GM19238 (cell line): ENCODE data around the gene SERINC3.

ENCODE experiments used
- DNase-seq: peaks from one replicate; pipeline ENCODE4 v3.0.0; 2011; ENCODE audit warnings: low spot score; ENCODE audit not compliant: insufficient read length

The SERINC3 gene

GRCh38 chr20:44467289-44467883 is 54.5 kb downstream of the SERINC3 start:
- no peak for DNase-seq

DNA sequence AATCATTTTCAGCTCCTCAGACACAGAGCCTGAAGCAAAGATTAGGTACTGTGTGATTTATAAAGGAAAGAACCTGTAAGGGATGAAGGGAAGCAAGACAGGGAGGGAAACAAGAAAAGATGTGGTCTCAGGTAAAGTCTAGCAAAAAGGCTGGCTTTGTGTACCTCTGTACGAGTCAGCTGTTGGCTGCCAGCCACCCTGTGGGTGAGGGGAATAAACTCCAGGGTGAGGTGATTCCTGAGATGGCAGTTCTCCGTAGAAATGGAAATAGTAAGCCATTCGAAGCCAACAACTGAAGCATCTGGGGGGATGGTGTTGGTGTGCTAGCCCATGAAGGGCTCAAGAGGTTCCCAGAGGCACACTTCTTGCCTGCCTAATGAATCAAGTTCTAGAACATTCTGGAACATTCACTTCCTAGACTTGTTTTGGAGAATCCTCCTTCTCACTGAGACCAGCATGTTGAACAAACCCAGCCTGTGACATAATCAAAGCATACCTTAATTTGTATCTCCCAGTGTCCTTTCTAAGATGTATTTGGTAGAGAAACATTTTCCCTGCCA is 56.8 kb downstream of the SERINC3 start:
- no peak for DNase-seq

DNA sequence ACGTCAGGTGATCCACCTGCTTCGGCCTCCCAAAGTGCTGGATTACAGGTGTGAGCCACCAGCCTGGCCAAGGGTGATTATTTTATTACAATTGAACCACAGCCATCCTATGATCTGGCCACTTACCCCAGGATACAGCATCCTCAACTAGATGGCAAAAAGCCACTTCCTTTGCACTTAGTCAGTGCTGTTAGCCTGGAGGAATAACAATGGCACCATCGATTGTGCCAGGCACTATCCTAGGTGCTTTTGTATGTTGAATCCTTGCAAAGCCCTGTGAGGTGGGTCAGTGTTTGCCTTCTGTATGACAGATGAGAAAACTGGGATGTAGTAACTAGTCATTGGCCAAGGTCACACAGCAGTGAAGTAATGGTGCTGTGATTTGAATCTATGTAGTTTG is 57.4 kb downstream of the SERINC3 start:
- no peak for DNase-seq

- no peak for DNase-seq
Observed at GRCh38 chr20:44463466-44463865, 58.4 kb downstream of the SERINC3 start.

- DNase-seq = no peak
Observed at GRCh38 chr20:44461803-44462174, 60.1 kb downstream of the SERINC3 start.

GRCh38 chr20:44461142-44461802 is 60.6 kb downstream of the SERINC3 start:
- DNase-seq = no peak

DNA sequence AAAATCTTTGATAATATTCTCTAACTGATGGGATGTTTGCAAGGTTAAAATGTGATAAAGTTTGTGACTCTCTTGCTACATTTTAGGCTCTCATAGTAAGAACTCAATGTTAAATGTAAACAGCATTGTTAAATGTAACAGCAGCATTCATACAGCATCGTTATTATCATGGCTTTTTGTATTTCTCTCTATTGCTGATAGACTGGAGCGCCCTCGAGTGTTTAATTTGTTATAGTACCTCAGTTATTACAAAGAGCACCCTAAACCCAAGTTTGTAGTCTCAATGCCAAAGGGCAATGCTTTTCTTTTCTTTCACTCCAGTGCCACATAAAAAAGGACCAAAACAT is 61.1 kb downstream of the SERINC3 start:
- DNase-seq = no peak

GRCh38 chr20:44459271-44459670 is 62.6 kb downstream of the SERINC3 start:
- DNase-seq = no peak

GRCh38 chr20:44457016-44457415 is 64.9 kb downstream of the SERINC3 start:
- no peak for DNase-seq

DNA sequence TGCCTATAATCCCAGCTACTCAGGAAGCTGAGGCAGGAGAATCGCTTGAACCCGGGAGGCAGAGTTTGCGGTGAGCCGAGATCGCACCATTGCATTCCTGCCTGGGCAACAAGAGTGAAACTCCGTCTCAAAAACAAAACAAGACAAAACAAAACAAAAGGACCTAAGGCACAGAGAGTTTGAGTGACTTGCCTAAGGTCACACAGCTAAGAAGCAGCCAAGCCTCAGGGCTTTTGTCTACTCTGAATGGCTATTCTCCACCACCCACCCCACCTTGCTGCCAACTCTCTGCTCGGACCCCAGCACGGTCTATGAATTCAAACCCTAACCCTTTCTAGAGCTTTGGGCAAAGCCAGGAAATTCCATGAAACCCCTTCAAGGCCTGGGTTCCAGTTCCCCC is 65.3 kb downstream of the SERINC3 start:
- no peak for DNase-seq

- DNase-seq = no peak
Observed at GRCh38 chr20:44455126-44455525, 66.7 kb downstream of the SERINC3 start.

- no peak for DNase-seq
Observed at GRCh38 chr20:44454306-44454963, 67.4 kb downstream of the SERINC3 start.

GRCh38 chr20:44450903-44451450 is 70.9 kb downstream of the SERINC3 start:
- no peak for DNase-seq

DNA sequence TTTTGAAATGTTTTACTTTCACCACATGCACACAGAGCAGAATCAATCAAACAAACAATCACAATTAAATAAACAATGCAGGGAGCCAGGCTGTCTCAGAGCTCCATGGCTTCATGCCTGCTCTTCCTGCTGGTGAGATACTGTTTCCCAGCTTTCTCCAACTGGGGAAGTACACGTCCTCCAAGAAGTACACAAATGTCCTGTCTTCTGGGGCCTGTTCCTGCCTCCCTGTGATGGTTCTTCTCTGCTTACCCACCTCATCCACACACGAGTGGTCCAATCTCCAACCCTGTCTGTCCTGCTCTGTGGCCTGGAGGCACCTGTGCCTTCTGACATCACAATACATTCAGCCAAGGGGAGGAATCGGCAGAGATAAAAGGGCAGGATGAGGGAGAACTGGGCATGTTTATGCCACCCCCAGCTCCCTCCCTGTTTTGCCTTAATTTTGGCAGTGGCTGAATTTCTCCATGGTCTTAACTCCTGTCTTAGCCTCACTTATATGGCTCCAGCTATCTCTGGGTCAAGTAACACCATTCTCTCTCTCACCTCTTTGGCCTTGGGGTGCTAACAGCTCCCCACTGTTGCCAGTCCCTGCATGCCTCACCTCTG is 71.5 kb downstream of the SERINC3 start:
- DNase-seq = no peak

DNA sequence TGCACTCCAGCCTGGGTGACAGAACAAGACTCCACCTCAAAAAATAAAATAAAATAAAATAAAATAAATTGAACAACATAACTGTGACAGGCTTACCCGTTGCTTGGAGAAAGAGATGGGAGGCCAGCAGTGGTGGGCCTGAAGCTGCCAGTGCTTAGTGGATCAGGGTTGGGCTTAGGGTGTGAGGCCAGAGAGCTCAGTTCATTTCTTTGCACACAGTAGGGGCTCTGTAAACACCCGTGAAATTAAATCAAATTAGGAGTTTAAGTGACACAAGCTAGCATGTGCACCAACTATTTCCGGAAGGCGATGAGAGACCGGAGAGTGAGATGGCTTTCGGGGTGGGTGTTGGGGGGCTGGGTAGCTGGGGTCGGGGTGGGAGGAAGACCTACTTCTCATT is 72.0 kb downstream of the SERINC3 start:
- no peak for DNase-seq

GRCh38 chr20:44448753-44449546 is 72.9 kb downstream of the SERINC3 start:
- peak; percentile 13 for DNase-seq

DNA sequence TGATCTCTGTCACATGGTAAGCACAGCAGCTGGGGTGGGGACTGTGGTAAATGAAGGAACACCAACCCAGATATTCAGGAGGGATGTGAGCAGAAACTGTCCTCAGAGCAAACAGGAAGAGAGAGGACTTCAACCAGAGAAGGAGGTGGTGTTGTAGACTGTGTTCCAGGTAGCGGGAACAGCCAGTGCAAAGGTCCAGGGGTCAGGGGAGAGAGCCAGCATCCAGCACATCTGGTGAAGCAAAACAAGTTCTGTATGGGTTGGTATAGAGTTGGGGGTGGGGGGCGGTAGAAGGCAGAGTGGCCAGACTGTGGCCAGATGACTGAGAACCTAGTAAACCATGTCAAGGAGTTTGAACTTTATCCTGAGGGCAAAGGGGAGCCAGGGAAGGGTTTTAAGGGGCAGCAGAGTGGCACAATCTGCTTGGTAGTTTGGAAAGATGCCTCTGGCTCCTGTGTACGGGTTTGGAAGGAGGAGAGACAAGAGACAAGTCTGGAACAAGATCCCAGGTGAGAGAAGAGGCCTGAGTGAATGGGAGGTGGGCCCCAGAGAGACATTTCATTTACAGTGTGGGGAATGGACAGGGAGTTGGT is 73.9 kb downstream of the SERINC3 start:
- no peak for DNase-seq
